GM18867 (cell line): ENCODE measurements around the gene STEAP1B.
"Not testable (repeated sequence)": the region's sequence is repeated elsewhere in the genome, so short reads cannot be mapped to it uniquely, and the experiment has no call there.

Experiments used
- ATAC-seq: cut with Tn5 transposase; IDR thresholded peaks from one replicate; pipeline ENCODE4 v1.9.1; 2021; ENCODE audit warnings: mild to moderate bottlenecking, moderate library complexity; ENCODE audit not compliant: unreplicated experiment

STEAP1B gene

DNA sequence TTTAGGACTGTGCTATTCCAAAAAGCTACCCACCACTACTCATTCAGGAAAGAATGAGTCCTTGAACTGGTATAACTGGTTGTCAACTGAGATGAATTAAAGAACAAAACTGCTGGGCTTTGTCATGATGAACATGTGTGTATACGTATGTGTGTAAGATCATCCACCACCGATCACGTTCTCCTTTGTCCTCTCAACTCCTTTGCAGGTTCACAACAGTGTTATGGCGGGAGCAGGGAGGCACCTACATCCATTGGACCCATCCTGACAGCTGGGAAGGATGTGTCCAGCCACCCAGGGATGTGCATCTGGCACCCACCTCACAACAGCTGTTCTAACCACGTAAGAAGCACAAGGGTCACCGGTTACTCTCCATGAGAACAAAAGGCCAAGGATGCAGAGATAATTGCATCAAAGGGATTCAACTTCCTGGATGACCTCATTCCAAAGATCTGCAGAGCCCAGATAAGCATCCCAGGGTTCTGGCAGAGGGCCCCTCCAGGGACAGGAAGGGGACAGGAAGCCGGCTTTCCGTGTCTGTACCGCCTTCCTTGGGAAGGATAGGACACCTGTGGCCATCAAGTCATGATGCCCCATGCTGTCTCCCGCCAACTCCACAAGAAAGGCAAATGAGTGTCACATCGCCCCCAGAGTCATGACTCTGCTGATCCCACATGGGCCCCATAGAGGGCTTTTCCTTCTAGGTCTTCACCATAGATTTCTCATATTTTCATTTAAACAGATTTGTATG lies 66.1 kb downstream of the STEAP1B start:
- ATAC-seq = no peak

DNA sequence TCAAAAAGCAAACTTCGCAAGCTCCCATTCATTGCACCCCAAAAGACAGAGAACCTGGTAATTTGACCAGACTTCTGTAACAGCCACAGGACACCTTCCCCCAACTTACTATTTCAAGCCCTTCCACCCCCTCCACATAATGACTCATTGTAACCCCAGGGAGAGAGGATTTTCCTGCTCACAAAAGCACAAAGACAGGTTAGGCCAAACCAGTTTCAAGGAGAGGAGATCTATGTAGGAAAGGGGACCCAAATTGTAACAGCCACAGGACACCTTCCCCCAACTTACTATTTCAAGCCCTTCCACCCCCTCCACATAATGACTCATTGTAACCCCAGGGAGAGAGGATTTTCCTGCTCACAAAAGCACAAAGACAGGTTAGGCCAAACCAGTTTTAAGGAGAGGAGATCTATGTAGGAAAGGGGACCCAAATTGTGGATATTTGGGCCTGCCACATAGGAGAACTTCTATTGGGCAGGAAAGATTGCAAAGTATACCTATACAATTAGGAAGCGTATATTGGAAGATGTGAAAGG lies 66.8 kb downstream of the STEAP1B start:
- ATAC-seq = not testable (repeated sequence)

GRCh38 chr7:22432203-22432718 lies 67.7 kb downstream of the STEAP1B start:
- ATAC-seq = no peak

DNA sequence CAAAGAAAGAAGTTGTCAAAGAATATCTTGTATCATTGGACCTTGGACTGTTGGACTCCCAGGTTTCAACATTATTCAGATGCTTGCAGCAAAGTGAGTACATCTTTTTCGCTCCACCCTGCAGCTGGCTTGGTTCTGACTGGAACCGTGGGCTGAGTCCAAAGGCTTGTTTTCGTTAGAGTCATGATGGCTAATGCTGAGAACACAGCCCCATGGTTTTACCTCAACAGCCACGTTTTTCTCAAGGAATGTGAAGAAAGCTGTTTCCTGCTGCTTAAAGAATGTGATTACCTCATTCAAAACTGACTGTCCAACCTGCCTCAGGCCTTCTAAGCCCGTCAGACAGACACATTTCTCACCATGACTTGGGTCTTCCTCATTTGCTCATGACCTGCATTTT lies 69.5 kb downstream of the STEAP1B start:
- ATAC-seq = no peak

- no peak for ATAC-seq
These were observed 70.6 kb downstream of the STEAP1B start for GRCh38 chr7:22429386-22429785.

DNA sequence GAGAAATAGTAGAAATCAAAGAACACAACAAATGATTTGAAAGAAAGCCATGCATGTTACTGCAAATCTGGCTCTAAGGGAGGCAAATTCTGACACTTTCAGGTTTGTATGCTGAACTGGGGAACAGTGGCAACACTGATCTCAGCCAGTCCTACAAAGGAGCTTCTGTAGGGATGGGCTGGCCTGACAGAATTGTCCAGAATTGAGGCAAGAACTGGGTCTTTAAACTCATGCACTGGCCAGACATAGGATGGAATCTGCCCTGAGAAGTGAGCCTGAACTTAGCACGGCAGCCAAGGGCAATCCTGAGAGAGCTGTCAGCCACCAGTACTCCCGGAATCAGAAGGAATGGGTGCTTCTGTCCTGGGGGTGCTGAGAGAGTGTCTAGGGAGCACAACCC lies 72.1 kb downstream of the STEAP1B start:
- ATAC-seq = no peak

- no peak for ATAC-seq
These were observed 72.9 kb downstream of the STEAP1B start for GRCh38 chr7:22427104-22427503.

GRCh38 chr7:22426463-22427094 lies 73.4 kb downstream of the STEAP1B start:
- peak; percentile 49 for ATAC-seq

GRCh38 chr7:22425361-22425760 lies 74.6 kb downstream of the STEAP1B start:
- ATAC-seq = no peak

DNA sequence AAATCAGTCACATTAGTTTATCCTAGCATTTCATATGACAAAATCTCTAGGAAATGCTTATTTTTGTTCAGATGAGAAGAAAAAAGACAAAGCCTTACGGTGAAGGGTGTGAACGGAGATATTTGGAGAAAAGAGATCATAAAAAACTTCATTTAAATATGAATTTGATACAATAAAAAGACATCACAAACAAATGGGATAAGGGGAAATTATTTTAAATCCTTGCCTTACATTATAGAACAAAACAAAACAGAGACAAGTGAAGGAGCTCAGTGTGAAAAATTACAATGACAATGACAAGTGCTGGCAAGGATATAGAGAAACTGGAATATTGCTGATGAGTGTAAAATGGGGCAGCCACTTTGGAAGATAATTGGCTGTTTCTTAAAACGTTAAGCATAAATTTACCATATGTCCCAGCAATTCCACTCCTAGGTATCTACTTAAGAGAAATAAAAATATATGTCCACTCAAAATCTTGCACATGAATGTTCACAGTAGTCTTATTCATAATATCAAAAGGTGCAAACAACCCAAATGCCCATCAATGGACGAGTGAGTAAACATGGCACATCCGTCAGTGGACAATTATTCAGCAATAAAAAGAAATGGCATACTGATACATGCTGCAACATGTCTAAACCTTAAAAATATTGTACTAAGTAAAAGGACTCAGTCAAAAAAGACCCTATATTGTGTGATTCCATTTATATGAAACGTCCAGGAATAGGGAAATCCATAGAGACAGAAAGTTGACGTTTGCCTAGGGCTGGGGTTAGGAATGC lies 77.0 kb downstream of the STEAP1B start:
- no peak for ATAC-seq

- ATAC-seq = no peak
These were observed 78.9 kb downstream of the STEAP1B start for GRCh38 chr7:22420973-22421635.

- no peak for ATAC-seq
These were observed 80.0 kb downstream of the STEAP1B start for GRCh38 chr7:22420008-22420407.

GRCh38 chr7:22419488-22419887 lies 80.5 kb downstream of the STEAP1B start:
- ATAC-seq = no peak

- no peak for ATAC-seq
These were observed 81.5 kb downstream of the STEAP1B start for GRCh38 chr7:22418251-22419046.

GRCh38 chr7:22417841-22418240 lies 82.1 kb downstream of the STEAP1B start:
- no peak for ATAC-seq

DNA sequence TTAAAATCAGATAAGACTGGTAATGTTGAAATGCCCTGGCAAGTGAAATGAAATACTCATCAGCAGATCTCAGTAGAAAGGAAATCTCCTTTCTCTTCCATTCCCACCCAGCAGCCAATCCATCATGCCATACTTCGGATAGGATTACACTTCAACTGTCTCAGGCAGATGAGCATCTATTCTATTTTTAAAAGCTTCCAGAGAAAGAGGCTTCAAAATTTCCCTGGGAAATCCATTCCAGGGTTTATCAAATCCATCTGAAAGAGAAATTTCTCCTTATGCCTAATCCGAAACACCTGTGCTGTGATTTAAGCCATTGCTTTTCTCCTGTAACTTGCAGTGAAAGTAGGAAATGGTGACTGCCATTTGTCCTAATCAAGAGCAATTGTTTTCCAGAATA lies 82.6 kb downstream of the STEAP1B start:
- ATAC-seq = no peak

DNA sequence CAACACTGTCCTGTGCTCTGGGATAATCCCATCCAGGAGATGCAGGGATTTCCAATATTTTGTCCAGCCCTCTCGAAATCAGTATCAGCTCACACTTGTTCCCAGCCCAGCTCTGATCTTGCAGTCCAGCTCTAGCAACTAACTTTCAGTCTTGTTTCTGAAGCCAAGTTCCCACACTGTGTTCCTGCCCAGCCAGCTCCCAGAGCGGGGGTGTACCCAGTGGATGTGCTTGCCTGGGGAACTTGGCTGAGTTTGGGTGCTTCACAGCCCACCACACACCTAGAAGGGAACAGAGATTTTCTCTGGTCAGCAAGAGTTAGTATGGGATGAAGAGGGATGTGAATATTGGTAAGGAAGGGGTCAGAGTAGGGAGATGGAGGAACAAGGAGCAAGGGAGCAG lies 85.6 kb downstream of the STEAP1B start:
- no peak for ATAC-seq

- no peak for ATAC-seq
These were observed 86.8 kb downstream of the STEAP1B start for GRCh38 chr7:22413211-22413610.

DNA sequence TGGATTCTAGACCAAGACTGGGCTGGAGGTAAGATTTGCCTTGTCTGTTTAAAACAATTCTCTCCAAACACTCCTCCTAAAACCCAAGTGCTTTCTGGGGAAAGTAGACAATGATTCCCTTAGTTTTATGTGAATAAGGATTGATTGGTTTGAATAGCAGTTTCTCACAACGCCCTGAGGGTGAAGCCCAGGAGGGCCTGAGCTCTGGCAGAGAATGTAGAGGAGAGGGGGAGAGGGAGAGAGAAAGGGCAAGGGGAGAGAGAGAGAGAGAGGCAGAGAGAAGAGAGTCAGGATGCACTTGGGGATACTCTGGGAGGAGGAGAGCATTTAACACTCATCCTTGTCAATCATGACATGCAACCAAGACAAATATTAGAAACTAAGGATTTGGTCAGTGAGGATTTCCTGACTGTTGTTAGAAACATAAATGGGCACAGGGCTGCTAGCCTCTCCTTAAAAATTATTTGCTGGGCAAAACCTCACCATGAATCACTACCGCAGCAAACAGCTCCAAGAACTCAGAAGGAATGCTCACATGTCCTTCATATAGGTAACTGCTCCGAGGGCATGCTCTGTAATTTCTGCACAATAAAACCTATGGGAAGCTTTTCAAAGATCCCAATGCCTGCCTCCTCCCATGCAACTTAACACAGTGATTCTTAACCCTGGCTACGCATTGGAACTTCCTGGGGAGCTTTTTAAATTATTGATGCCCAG lies 87.9 kb downstream of the STEAP1B start:
- ATAC-seq = no peak
